ENCODE results near the gene RARB.

RARB gene

GRCh38 chr3:25471081-25471768 lies 43.2 kb downstream of the RARB start:
- DNase-seq (ENCODE audit: insufficient read length, low spot score), result no peak
- no peak for FAIRE-seq

GRCh38 chr3:25472153-25472552 lies 44.1 kb downstream of the RARB start:
- FAIRE-seq, result no peak

GRCh38 chr3:25472731-25473130 lies 44.7 kb downstream of the RARB start:
- FAIRE-seq (no peak), DNase-seq (ENCODE audit: insufficient read length, low spot score) (no peak)

More at GRCh38 chr3:25472153-25472552, 44.1 kb downstream of the RARB start:
- DNase-seq (ENCODE audit: insufficient read length, low spot score), result no peak

- DNase-seq (ENCODE audit: insufficient read length, low spot score) (no peak), FAIRE-seq (no peak)
These were observed 45.2 kb downstream of the RARB start for GRCh38 chr3:25473246-25473645.

GRCh38 chr3:25474052-25474451 lies 46.0 kb downstream of the RARB start:
- FAIRE-seq, result no peak
- DNase-seq (ENCODE audit: insufficient read length, low spot score), result no peak

- FAIRE-seq (no peak), DNase-seq (ENCODE audit: insufficient read length, low spot score) (no peak)
These were observed 48.6 kb downstream of the RARB start for GRCh38 chr3:25476639-25477038.

GRCh38 chr3:25478211-25478757 lies 50.2 kb downstream of the RARB start:
- DNase-seq (ENCODE audit: insufficient read length, low spot score) (no peak), FAIRE-seq (no peak)

- DNase-seq (ENCODE audit: insufficient read length, low spot score), result no peak
- no peak for FAIRE-seq
These were observed 51.1 kb downstream of the RARB start for GRCh38 chr3:25478964-25479726.

GRCh38 chr3:25479727-25480010 lies 51.6 kb downstream of the RARB start:
- FAIRE-seq (no peak), DNase-seq (ENCODE audit: insufficient read length, low spot score) (no peak)

GRCh38 chr3:25480811-25481210 lies 52.7 kb downstream of the RARB start:
- DNase-seq (ENCODE audit: insufficient read length, low spot score) (no peak), FAIRE-seq (no peak)

- DNase-seq (ENCODE audit: insufficient read length, low spot score) (no peak), FAIRE-seq (no peak)
These were observed 53.3 kb downstream of the RARB start for GRCh38 chr3:25481386-25481785.

GRCh38 chr3:25483456-25483855 lies 55.4 kb downstream of the RARB start:
- no peak for DNase-seq (ENCODE audit: insufficient read length, low spot score)
- no peak for FAIRE-seq

- FAIRE-seq (no peak), DNase-seq (ENCODE audit: insufficient read length, low spot score) (no peak)
These were observed 57.6 kb downstream of the RARB start for GRCh38 chr3:25485673-25486072.

GRCh38 chr3:25486932-25487331 lies 58.9 kb downstream of the RARB start:
- no peak for FAIRE-seq
- DNase-seq (ENCODE audit: insufficient read length, low spot score), result no peak

GRCh38 chr3:25489858-25490593 lies 62.0 kb downstream of the RARB start:
- DNase-seq (ENCODE audit: insufficient read length, low spot score) (no peak), FAIRE-seq (no peak)

GRCh38 chr3:25493246-25493645 lies 65.2 kb downstream of the RARB start:
- FAIRE-seq (no peak), DNase-seq (ENCODE audit: insufficient read length, low spot score) (no peak)

- no peak for DNase-seq (ENCODE audit: insufficient read length, low spot score)
- FAIRE-seq, result no peak
These were observed 65.7 kb downstream of the RARB start for GRCh38 chr3:25493786-25494185.

- no peak for DNase-seq (ENCODE audit: insufficient read length, low spot score)
- no peak for FAIRE-seq
These were observed 67.2 kb downstream of the RARB start for GRCh38 chr3:25495304-25495703.

GRCh38 chr3:25495726-25496253 lies 67.7 kb downstream of the RARB start:
- FAIRE-seq, result no peak
- DNase-seq (ENCODE audit: insufficient read length, low spot score), result no peak

GRCh38 chr3:25497096-25497495 lies 69.0 kb downstream of the RARB start:
- DNase-seq (ENCODE audit: insufficient read length, low spot score) (no peak), FAIRE-seq (no peak)

GRCh38 chr3:25500706-25501210 lies 72.7 kb downstream of the RARB start:
- DNase-seq (ENCODE audit: insufficient read length, low spot score) (no peak), FAIRE-seq (no peak)
